SKM-1 treated with dmso at 0.1 percent for 144 hours (cell line): ENCODE data around the gene GTPBP6.
"Not testable (repeated sequence)": the region's sequence is repeated elsewhere in the genome, so short reads cannot be mapped to it uniquely, and the experiment has no call there.

Experiments
- DNase-seq: peaks from one replicate; lab custom pipeline; 2025; ENCODE audit not compliant: unreplicated experiment; lab: John Stamatoyannopoulos, UW

GTPBP6 gene

DNA sequence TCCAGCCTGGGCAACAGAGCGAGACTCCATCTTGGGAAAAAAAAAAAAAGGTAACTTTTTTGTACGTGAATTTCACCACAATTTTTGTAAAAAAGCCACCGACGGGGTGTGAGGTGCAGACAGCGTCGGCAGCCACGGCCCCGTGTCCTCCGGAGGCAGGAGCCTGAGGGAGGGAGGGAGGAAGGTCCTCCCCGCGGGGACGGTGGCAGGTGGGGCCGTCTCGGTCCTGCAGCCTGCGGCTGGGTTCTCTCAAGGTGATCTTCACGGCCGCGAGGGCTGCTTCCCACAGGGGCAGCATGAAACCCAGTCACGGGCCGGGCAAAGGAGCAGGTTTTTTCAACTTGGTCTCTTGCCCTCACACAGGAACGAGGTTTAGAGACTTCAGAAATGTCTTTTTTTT, 23.5 kb downstream of the GTPBP6 start:
- DNase-seq: no peak

DNA sequence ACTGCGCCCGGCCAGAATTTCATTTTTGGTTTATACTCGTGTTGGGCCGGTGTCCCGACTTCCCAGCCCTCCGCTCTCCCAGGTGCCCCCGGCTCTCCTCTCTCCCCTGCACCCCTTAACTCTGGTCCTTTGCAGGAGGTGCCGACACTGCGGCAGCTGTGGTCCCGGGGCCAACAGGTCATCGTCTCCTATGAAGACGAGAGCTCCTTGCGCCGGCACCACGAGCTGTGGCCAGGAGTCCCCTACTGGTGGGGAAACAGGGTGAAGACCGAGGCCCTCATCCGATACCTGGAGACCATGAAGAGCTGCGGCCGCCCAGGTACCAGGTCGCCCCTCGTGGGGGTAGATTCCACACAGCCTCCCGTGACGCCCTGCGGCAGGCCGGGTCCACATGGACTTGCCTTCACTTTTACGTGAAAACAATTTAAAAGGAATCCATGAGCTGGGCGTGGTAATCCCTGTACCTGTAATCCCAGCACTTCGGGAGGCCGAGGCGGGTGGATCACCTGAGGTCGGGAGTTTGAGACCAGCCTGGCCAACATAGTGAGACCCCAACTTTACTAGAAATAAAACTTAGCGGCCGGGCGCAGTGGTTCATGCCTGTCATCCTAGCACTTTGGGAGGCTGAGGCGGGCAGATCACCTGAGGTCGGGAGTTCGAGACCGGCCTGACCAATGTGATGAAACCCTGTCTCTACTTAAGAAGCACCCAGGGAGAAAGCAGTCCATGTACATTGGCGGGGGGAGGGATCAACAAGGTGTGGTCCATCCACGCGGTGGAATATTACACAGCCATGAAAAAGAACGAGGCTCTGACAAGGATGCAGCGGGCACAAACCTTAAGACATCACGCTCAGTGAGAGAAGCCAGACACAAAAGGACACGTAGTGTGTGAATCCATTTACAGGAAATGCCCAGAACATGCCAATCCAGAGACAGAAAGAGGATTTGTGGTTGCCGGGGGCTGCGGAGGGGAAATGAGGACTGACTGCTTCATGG, 25.4 kb downstream of the GTPBP6 start:
- no peak for DNase-seq

DNA sequence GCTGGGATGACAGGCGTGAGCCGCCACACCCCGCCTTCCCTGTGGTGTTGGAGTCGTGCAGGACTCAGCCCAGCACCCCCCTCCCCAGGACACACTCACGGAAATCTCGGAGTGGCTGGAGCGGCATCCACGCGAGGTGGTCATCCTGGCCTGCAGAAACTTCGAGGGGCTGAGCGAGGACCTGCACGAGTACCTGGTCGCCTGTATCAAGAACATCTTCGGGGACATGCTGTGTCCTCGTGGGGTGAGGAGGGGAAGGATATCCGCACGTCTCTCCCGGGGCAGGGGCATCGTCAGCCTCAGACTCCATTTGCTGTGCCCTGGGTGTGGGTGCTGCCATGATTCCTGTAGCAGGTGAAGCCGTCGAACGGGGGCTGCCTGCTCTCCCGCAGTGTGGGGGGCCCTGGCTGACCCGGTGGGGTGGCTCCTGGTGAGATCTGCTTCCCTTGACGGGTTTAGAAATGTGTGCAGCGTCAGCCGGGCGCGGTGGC, 27.1 kb downstream of the GTPBP6 start:
- DNase-seq: no peak

DNA sequence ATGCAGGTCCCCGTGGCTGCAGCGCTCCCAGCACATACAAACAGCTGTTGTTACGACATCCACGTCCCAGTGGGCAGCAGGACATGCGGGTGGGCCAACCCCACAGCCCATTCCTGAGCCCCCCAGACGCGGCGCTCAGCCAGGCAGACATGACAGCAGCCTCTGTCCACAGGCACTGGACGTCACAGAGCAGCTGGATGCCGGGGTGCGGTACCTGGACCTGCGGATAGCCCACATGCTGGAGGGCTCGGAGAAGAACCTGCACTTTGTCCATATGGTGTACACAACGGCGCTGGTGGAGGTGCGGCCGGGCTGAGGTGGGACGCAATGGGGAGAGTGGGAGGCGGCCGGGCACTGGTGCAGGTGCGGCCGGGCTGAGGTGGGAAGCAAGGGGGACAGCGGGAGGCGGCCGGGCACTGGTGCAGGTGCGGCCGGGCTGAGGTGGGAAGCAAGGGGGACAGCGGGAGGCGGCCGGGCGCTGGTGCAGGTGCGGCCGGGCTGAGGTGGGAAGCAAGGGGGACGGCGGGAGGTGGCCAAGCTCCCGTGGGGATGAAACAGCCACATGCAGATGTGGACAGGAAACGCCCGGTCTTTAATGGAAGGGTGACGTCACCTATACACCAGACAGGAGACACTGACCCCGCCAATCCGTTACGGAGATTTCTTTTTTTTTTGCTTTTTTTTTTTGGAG, 28.0 kb downstream of the GTPBP6 start:
- DNase-seq: no peak

DNA sequence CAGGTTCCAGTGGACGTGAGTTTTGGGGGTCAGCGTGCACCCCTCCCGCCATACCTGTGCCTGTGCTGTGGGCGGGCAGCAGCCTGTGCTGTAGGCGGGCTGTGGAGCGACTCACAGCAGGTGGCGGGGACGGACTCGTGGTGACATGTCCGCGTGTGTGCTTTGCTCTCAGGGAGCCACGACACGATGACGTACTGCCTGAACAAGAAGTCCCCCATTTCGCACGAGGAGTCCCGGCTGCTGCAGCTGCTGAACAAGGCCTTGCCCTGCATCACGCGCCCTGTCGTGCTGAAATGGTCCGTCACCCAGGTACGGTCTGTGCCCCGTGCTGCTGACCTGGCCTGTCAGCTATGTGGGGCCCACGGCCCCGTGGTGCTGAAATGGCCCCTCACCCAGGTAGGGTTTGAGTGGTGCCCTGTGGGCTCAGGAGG, 30.0 kb downstream of the GTPBP6 start:
- no peak for DNase-seq

DNA sequence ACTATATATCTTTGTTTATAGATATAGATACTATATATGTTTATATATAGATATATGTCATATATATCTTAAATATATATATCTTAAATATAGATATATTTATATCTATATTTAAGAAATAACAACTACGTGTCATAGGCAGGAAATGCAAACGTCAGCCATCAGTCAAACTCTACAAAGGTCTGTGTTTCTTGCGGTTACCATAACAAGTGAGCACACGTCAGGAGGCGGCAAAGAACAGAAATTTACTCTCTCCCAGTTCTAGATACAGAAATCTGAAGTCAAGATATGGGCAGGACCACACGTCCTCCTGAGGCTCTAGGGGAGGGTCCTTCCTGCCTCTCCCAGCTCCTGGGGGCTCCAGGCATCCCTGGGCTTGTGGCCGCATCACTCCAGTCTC, 30.9 kb downstream of the GTPBP6 start:
- no peak for DNase-seq

DNA sequence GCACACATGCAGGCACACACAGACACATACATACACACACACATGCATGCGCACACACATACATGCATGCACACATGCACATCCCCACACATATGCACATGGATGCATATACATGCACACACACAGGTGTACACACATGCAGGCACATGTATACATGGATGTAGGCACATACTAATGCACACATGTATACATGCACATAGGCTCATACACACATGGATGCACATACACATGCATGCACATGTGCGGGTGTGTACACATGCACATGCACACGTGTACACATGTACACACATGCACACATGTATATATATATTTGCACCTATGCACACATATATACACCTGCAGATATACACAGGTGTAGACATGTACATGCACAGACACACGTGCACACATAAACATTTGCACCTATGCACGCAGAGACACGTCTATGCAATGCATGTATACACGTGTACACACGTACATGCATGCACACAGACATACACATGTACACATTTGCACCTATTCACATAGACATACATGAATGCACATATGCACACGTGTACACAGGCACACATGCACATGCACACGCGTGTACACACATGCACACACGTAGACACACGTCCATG, 33.4 kb downstream of the GTPBP6 start:
- DNase-seq: no peak

DNA sequence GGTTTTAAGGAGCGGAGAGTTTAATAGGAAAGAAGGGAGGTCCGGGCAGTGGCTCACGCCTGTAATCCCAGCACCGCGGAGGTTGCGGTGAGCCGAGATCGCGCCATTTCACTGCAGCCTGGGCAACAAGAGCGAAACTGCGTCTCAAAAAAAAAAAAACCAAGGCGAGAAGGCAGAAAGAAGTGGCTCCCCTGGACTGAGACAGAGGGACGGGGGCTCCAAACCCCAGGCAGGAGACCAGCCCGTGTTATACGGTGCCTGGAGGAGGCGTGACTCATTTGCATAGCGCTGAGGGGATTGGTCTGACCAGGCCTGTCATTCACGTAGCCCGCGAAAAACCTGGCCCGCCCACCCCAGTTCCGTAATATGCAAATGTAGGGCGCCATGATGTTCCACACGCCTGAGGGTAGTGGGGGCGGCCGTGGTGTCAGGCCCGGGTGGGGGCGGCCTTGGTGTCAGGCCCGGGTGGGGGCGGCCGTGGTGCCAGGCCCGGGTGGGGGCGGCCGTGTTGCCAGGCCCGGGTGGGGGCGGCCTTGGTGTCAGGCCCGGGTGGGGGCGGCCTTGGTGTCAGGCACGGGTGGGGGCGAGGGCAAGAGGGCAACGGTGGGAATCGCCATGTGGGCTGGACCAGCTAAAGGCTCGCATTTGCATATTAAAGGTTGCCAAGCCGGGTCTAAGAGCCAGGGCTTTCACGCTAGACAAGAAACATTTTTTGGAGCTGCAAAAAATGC, 35.3 kb downstream of the GTPBP6 start:
- DNase-seq: no peak

DNA sequence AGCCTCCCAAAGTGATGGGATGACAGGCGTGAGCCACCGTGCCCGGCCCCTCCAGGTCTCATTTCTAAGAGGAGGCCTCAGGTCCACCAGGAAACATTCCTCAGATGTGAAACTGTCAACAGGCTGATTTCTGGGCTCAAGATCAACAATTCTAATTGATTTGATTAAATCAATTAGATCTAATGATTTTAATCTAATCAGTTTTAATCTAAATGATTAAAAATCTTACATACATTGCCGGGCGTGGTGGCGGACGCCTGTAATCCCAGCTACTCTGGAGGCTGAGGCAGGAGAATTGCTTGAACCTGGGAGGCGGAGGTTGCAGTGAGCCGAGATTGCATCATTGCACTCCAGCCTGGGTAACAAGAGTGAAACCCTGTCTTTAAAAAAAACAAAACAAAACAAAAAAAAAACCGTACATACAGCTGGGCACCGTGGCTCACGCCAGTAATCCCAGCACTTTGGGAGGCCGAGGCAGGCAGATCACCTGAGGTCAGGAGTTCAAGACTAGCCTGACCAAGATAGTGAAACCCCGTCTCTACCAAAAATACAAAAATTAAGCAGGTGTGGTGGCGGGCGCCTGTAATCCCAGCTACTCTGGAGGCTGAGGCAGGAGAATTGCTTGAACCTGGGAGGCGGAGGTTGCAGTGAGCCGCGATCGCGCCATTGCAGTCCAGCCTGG, 36.5 kb downstream of the GTPBP6 start:
- DNase-seq: not testable (repeated sequence)

DNA sequence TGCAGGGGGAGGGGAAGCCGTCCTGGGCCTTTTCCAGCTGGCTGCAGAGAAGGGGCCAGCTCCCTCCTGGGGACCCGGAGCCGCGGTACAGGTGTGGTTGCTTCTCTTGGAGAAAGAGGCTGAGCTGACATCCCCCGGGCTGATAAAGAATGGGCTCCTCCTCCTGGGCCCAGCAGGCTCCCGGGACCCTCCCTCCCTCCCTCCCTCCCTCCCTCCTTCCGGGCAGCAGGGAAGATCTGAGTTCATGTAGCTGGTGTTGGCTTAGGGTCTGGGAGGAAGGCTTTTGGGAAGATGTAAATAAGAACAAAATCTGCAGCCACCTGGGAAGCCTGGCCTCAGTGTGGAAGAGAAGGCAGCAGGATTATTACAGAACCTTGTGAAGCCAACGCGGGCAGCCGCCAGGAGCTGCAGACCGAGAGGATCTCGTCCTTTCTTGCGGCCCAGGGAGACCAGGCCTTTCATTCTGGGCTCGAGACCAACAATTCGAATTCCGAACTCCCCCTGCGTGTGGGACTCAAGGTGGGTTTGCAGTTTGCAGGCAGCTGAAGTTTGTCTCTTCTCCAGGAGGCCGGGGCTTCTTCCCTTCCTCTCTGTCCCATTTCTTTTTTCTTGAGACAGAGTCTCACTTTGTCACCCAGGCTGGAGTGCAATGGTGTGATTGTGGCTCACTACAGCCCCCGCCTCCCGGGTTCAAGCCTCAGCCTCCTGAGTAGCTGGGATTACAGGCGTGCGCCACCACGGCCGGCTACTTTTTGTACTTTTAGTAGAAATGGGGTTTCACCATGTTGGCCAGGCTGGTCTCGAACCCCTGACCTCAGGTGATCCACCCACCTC, 37.2 kb downstream of the GTPBP6 start, which contains the start of gene PLCXD1:
TSS of gene PLCXD1 (plus strand) at position 216 of the 834 bp plus-strand sequence. CDS start 2,807 bp downstream, outside the sequence.
- DNase-seq: no peak

DNA sequence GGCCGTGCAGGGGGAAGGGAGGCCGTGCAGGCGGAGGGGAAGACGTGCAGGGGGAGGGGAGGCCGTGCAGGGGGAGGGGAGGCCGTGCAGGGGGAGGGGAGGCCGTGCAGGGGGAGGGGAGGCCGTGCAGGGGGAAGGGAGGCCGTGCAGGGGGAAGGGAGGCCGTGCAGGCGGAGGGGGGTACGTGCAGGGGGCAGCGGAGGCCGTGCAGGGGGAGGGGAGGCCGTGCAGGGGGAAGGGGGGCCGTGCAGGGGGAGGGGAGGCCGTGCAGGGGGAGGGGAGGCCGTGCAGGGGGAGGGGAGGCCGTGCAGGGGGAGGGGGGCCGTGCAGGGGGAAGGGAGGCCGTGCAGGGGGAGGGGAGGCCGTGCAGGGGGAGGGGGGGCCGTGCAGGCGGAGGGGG, 37.9 kb downstream of the GTPBP6 start:
- DNase-seq: not testable (repeated sequence)

DNA sequence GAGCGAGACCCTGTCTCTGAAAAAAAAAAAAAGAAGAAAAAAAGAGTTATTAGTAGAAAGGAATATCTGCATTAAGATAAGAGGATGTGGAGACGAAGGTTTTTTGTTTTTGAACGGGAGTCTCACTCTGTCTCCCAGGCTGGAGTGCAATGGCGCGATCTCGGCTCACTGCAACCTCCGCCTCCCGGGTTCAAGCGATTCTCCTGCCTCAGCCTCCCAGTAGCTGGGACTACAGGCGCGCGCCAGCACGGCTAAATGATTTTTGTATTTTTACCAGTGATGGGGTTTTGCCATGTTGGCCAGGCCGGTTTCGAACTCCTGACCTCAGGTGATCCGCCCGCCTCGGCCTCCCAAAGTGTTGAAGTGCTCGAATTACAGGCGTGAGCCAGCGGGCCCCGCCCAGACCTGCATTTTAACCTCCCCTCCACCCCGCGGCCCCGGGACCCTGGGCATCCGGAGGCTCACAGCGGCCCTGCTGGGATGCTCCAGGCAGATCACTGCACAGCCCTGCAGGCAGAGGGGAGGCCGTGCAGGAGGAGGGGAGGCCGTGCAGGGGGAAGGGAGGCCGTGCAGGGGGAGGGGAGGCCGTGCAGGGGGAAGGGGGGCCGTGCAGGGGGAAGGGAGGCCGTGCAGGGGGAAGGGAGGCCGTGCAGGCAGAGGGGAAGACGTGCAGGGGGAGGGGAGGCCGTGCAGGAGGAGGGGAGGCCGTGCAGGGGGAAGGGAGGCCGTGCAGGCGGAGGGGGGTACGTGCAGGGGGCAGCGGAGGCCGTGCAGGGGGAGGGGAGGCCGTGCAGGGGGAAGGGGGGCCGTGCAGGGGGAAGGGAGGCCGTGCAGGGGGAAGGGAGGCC, 38.6 kb downstream of the GTPBP6 start:
- not testable (repeated sequence) for DNase-seq

DNA sequence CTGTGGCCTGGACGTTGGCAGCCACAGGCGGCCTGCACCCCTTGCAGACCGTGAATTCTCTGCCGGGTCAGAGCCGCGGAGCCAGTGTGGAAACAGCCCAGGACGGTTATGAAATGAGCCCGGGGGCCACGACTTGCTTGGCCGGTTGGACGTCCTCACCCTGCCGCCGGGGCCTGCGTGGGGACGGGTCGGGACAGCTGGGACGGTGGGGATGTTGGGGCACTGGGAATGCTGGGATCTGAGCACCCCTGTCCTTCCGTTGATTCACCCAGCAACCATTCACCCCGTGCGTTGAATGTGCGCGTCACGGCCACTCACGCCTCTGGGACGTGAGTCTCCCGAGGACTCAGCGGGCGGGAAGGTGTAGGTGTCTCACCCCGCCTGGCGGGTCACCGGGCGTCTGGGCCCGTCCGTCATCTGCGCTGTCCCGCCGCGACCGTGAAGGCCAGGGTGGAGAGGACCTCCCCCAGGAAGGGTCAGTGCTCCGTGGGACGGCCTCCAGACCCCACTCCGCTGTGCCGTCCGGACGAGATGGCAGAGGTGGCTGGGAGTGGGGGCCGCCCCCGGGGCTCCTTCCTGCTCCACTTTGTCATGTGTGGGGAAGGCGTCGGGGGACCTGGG, 41.9 kb downstream of the GTPBP6 start:
- no peak for DNase-seq

DNA sequence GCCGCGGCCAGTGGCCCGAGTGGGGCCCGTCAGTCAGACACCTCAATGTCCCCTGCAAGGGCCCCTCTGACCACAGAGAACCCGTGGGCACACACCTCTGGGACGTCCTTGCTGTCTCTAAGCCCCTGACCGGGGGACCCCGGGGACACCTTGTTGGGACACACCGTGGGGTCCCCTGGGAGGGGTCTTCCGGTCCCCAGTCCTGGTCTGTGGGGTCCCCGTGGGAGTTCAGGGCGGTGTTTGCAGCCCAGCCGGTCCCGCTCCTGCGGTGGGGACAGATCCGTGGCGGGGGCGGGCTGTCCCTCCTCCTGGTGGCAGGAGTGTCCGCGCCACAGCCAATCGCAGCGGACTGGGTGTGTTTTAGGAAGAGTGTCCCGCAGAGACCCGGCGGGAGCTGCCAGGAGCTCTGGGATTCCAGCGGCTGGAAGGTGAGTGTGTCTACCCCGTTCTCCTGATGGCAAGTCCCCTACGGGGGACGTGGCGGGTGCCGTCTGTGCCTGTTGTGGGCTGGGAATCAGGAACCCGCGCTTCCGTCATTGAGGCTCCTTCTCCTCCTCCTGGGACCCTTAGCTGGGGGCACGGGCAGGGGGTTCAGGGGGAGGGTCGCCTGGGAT, 42.5 kb downstream of the GTPBP6 start:
- DNase-seq: no peak

DNA sequence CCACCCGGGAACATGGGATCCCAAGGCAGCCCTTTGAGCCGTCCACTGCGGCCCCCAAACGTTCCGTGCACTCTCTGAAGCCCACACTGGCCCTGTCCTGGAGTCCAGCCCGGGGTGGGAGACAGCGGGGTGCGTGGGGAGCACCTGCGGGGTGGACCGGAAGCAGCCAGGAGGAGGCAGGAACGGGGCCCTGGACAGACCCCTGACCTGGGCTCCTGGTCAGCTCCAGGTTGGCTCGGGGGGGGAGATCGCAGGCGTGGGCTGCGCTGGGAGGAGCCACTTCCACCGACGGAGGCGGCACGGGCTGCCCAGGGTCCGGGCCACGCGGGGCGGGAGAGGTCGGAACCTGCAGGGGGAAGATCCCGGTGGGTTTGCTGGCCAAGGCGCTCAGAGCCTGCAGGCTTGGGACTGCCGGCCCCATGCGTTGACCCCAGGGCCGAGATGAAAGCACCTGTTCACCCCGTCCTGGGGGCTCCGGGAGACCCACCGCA, 43.1 kb downstream of the GTPBP6 start:
- DNase-seq: no peak

DNA sequence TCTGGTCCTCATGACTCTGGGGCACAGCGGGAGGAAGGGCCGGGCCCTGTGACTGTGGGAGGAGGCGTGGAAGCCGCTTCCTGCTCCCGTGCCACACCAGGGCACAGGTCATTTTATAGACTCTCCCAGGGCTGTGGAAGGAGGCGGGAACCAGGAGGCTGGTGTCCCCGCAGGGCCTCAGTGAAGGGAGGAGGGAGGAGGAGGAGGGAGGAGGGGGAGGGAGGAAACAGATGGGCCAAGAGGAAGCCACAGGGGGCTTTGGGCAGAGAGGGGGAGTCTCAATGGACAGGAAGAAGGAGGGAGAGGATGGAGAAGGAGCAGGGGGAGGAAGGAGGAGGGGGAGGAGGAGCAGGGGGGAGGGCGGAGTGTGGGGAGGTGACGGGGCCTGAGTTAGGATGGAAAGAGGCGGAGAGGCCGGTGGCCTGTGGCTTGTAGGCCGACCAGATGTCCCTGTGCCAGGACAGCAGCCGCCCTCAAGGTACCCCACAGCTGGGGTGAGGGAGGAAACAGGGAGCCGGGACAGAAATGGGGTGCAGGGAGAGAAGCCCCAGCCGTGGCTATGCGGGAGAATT, 43.6 kb downstream of the GTPBP6 start:
- no peak for DNase-seq

DNA sequence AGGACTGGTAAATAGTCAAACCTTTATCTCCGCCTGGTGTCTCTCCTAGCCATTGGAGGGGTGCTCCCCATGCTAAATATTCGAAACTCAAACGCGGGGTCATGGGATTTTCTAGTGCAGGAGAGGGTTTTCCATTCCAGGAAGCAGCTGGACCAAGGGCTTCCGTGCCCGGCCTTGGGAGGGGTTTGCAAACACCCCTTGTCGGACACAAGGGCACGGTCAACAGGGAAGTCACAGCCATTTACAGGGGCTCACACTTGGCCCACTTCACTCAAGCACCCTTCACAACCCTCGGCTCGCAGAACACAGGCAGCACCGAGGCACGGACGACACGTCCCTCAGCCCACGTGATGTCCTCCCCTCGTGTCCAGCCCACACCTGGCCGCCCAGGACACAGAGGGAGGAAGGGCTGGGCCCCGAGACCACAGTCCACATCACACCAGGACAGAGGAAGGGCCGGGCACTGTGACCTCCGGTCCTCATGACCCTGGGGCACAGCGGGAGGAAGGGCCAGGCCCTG, 47.7 kb downstream of the GTPBP6 start:
- no peak for DNase-seq
